ENCODE results near the gene SEMA4G. TPM values are rescaled to one million over a fixed set of nuclear protein-coding genes. Genes with fewer than 3 reads are reported as not detected.

Gene SEMA4G
- total RNA-seq, 1 experiment from 2014 or later: 0.42 TPM

DNA sequence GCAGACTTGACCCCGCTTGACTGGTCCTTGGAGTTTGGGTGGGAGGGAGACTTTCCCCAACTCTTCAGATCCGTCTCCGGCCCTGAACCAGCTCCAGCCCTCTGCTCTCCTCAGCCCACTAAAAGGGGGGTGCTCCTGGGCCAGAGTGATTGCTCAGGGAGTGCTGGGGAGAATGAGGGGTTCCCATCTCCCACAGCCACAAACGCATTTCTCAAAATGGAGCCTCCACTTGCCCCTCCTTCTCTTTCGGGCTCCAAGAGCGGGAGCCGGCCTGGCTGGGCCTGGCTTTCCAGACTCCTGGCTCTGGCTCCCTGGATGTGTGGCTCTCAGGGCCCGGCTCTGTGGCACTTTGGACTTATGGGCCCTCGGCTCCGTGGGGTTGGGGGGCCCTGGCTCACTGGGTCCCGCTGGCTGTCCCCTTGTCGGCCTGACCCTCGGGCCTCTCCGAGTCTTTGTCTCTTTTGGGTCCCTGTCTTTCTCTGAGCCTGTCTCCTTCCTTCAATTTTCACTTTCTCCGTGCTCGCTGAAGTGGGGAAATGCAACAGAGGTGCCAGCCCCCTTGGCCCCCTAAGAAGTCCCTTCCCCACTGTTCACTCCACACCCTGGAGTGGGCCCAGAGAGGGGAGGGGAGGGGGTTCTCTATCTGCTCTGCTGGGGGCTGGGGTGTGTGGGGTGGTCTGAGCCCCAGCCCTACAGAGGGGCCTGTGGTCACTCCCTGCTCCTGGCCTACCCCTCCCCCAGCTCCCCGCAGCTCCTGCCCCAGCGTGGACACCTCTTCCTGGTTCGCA is 31.0 kb downstream of the SEMA4G start:
- Histone ChIP-seq H3K4me3 (peak overlapping the region; percentile 81), H3K27ac (peak overlapping the region; percentile 94), H3K36me3 (peaks cover 46% of the 10 kb centered on the region), H3K27me3 (replicated peaks) (no peaks in the 10 kb centered on the region), H3K9me3 (replicated peaks) (no peaks in the 10 kb centered on the region), H3K4me1 (replicated peaks) (peaks cover 60% of the 10 kb centered on the region)
- peak in 1 of 2 experiments; percentile 62 for DNase-seq (ENCODE audit: low read depth in 1 of 2, low spot score in 2 of 2)

DNA sequence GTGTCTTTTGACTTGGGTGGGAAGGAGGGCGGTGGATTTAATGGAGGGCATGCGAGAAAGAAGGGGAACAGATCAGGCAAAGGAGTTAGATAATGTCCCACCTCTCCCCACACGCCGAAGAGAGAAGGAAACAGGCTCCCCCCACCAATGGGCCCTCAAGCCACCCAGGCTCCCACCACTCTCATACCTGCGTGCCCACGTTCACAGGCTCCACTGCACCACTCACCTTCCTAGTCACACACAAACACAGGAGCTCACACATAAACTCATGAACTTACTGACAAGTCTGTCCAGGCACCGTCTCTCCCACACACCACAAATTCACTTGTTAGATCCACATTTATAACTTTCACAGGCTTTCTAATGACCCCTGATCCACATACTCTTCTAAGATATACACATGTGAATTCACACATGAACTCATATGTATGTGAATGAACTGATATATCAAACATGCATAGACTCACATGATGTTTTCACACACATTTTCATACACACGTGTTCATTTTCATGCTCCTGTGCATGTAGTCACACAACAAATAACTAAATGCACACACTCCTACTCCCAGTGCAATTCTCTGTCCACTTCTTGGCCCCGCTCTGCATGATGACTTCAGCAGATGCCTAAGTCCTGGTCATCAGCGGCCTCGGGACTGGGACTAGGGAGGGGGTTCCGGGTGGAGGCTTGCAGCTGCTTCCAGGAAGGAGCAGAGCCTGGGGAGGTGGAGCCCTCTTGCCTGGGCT is 31.8 kb downstream of the SEMA4G start:
- Histone ChIP-seq H3K4me3 (peak overlapping the region; percentile 81), H3K27ac (peak overlapping the region; percentile 94), H3K36me3 (peaks cover 54% of the 10 kb centered on the region), H3K27me3 (replicated peaks) (no peaks in the 10 kb centered on the region), H3K4me1 (replicated peaks) (peaks cover 54% of the 10 kb centered on the region), H3K9me3 (replicated peaks) (no peaks in the 10 kb centered on the region)
- DNase-seq (ENCODE audit: low read depth in 1 of 2, low spot score in 2 of 2): peak; percentile 70 to 89

DNA sequence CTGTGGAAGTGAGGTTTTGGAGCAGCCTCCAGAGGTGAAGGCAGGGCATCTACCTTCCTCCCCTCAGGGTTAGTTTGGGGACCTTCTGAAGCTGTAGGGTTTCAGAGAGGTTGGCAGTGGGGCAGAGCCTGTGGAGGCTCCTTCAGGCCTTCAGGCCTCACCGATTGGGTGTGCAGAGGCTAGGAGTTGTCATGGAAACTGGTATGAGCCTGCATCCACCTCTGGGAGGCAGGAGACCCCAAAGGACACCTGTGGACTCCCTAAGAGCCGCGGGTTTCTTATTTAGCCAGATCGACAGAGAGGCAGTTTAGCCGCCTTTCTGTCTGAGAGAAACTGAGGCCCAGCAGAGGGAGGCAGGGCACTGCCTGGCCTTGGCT is 32.3 kb downstream of the SEMA4G start:
- H3K27me3 ChIP-seq (replicated peaks): no peaks in the 10 kb centered on the region
- no peaks in the 10 kb centered on the region for H3K9me3 ChIP-seq (replicated peaks)
- no peak for DNase-seq (ENCODE audit: low read depth in 1 of 2, low spot score in 2 of 2)
- no peak overlapping the region for H3K27ac ChIP-seq
- peak overlapping the region; percentile 81; the same call in 1 of the 2 replicates for H3K4me3 ChIP-seq
- H3K36me3 ChIP-seq: peaks cover 59% of the 10 kb centered on the region
- H3K4me1 ChIP-seq (replicated peaks): peaks cover 54% of the 10 kb centered on the region

- Histone ChIP-seq H3K4me1 (replicated peaks) (peaks cover 54% of the 10 kb centered on the region), H3K27ac (no peak overlapping the region), H3K36me3 (peaks cover 68% of the 10 kb centered on the region), H3K9me3 (replicated peaks) (no peaks in the 10 kb centered on the region), H3K4me3 (no peak overlapping the region), H3K27me3 (replicated peaks) (no peaks in the 10 kb centered on the region)
- no peak for DNase-seq (ENCODE audit: low read depth in 1 of 2, low spot score in 2 of 2)
Observed at GRCh38 chr10:101002456-101002855, 33.2 kb downstream of the SEMA4G start.

DNA sequence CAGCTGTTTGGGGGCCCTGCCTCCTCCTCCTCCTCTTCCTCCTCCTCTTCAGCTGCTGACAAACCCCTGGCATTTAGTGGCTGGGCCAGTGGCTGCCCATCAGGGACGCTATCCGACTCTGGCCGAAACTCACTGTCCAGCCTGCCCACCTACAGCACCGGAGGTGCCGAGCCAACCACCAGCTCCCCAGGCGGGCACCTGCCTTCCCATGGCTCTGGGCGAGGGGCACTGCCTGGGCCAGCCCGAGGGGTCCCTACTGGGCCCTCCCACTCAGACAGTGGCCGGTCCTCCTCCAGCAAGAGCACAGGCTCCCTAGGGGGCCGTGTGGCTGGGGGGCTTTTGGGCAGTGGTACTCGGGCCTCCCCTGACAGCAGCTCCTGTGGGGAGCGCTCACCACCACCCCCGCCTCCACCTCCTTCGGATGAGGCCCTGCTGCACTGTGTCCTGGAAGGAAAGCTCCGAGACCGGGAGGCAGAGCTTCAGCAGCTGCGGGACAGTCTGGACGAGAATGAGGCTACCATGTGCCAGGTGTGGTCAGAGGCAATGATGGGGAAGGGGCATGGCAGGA is 34.4 kb downstream of the SEMA4G start:
- H3K9me3 ChIP-seq (replicated peaks): no peaks in the 10 kb centered on the region

GRCh38 chr10:101005361-101005760 is 36.1 kb downstream of the SEMA4G start:
- DNase-seq (ENCODE audit: low read depth in 1 of 2, low spot score in 2 of 2): no peak
- Histone ChIP-seq H3K4me3 (no peak overlapping the region), H3K9me3 (replicated peaks) (no peaks in the 10 kb centered on the region), H3K27me3 (replicated peaks) (no peaks in the 10 kb centered on the region), H3K27ac (no peak overlapping the region), H3K36me3 (peaks cover 63% of the 10 kb centered on the region), H3K4me1 (replicated peaks) (peaks cover 57% of the 10 kb centered on the region)

More for the DNA sequence above, 34.4 kb downstream of the SEMA4G start:
- no peak overlapping the region for H3K27ac ChIP-seq
- peaks cover 72% of the 10 kb centered on the region for H3K36me3 ChIP-seq
- no peaks in the 10 kb centered on the region for H3K27me3 ChIP-seq (replicated peaks)
- DNase-seq (ENCODE audit: low read depth in 1 of 2, low spot score in 2 of 2): no peak
- peaks cover 54% of the 10 kb centered on the region for H3K4me1 ChIP-seq (replicated peaks)
- H3K4me3 ChIP-seq: no peak overlapping the region

- Histone ChIP-seq H3K9me3 (replicated peaks) (no peaks in the 10 kb centered on the region), H3K27ac (no peak overlapping the region), H3K4me1 (replicated peaks) (peaks cover 58% of the 10 kb centered on the region), H3K36me3 (peaks cover 63% of the 10 kb centered on the region), H3K4me3 (no peak overlapping the region), H3K27me3 (replicated peaks) (no peaks in the 10 kb centered on the region)
- DNase-seq (ENCODE audit: low read depth in 1 of 2, low spot score in 2 of 2): no peak
Observed at GRCh38 chr10:101005869-101006567, 36.7 kb downstream of the SEMA4G start.

DNA sequence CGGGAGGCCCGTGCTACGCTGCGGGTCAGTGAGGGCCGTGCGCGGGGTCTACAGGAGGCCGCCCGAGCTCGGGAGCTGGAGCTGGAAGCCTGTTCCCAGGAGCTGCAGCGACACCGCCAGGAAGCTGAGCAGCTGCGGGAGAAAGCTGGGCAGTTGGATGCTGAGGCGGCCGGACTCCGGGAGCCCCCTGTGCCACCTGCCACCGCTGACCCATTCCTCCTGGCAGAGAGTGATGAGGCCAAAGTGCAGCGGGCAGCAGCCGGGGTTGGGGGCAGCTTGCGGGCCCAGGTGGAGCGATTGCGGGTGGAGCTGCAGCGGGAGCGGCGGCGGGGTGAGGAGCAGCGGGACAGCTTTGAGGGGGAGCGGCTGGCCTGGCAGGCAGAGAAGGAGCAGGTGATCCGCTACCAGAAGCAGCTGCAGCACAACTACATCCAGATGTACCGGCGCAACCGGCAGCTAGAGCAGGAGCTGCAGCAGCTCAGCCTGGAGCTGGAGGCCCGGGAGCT is 37.3 kb downstream of the SEMA4G start:
- DNase-seq (ENCODE audit: low read depth in 1 of 2, low spot score in 2 of 2): no peak
- H3K36me3 ChIP-seq: peaks cover 63% of the 10 kb centered on the region
- no peak overlapping the region for H3K27ac ChIP-seq
- no peaks in the 10 kb centered on the region for H3K9me3 ChIP-seq (replicated peaks)
- H3K27me3 ChIP-seq (replicated peaks): no peaks in the 10 kb centered on the region
- peaks cover 58% of the 10 kb centered on the region for H3K4me1 ChIP-seq (replicated peaks)
- H3K4me3 ChIP-seq: no peak overlapping the region

GRCh38 chr10:101007099-101007711 is 37.9 kb downstream of the SEMA4G start:
- Histone ChIP-seq H3K36me3 (peaks cover 57% of the 10 kb centered on the region), H3K4me3 (no peak overlapping the region), H3K27me3 (replicated peaks) (no peaks in the 10 kb centered on the region), H3K4me1 (replicated peaks) (peaks cover 58% of the 10 kb centered on the region), H3K27ac (peak overlapping the region; percentile 3; the same call in 1 of the 2 replicates), H3K9me3 (replicated peaks) (no peaks in the 10 kb centered on the region)
- peak in 1 of 2 experiments; percentile 57 for DNase-seq (ENCODE audit: low read depth in 1 of 2, low spot score in 2 of 2)

DNA sequence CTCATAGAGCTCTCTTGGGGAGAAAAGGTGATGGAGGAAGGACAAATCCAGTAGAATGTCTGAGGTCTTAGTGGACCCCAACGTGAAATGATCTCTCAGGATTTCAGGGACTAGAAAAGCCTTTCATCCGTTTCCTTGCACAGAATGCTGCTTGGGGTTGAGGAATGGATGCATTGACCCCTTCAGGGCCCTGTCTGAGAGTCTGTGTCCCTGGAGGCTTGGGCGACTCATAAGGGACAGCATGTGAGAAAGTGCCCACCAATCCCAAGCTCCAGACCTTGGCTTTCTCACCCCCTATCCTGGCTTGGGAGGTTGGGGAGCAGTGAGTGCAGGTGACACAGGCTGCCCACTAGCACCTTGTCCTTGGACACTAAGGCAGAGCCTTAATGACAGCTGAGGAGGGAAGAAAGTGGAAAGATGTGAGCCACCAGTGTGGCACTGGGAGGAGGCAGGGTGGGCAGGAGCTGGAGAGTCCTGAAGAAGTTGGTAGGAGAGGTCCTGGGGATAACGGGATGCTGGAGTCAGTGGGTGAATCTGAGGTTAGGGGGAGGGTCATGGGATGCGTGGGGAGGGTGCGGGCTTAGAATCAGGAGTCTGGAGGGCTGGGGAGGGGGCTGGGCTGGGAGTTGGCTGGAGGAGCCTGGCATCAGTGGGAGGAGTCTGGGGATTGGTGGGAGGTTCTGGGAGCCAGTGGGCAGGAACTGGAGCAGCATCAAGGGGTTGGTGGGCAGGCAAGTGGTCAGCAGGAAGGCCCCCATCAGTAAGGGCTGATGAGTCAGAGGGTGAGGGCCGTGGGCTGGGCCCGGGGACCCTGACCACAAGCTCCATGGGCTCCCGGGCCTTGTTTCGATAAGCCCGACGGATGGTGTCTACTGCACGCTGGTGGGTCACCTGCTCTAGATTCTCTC is 38.9 kb downstream of the SEMA4G start:
- Histone ChIP-seq H3K9me3 (replicated peaks) (no peaks in the 10 kb centered on the region), H3K36me3 (peaks cover 47% of the 10 kb centered on the region), H3K4me1 (replicated peaks) (peaks cover 65% of the 10 kb centered on the region), H3K4me3 (no peak overlapping the region), H3K27ac (peak overlapping the region; percentile 32; the same call in 1 of the 2 replicates), H3K27me3 (replicated peaks) (no peaks in the 10 kb centered on the region)
- DNase-seq (ENCODE audit: low read depth in 1 of 2, low spot score in 2 of 2): no peak

GRCh38 chr10:101008823-101009423 is 39.6 kb downstream of the SEMA4G start:
- H3K4me3 ChIP-seq: no peak overlapping the region
- no peak for DNase-seq (ENCODE audit: low read depth in 1 of 2, low spot score in 2 of 2)
- H3K9me3 ChIP-seq (replicated peaks): no peaks in the 10 kb centered on the region
- peaks cover 73% of the 10 kb centered on the region for H3K4me1 ChIP-seq (replicated peaks)
- no peak overlapping the region for H3K27ac ChIP-seq
- H3K27me3 ChIP-seq (replicated peaks): no peaks in the 10 kb centered on the region
- H3K36me3 ChIP-seq: peaks cover 40% of the 10 kb centered on the region

- Histone ChIP-seq H3K4me1 (replicated peaks) (peaks cover 85% of the 10 kb centered on the region), H3K27me3 (replicated peaks) (no peaks in the 10 kb centered on the region), H3K27ac (no peak overlapping the region), H3K9me3 (replicated peaks) (no peaks in the 10 kb centered on the region), H3K36me3 (peaks cover 26% of the 10 kb centered on the region), H3K4me3 (no peak overlapping the region)
- DNase-seq (ENCODE audit: low read depth in 1 of 2, low spot score in 2 of 2): no peak
Observed at GRCh38 chr10:101010329-101010728, 41.0 kb downstream of the SEMA4G start.

Data from SJSA1 (cell line).